Glutamatergic neuron (in vitro differentiated cells): ENCODE data around the gene GLB1L3. TPM values are rescaled to one million over a fixed set of nuclear protein-coding genes. Genes with fewer than 3 reads are reported as not detected.

ENCODE experiments used
- DNase-seq: peaks from one replicate; pipeline ENCODE4 v3.0.0; 2022
- H3K27ac Mint-ChIP-seq: one replicate; pipeline ENCODE4 v1.8.0; 2020; ENCODE audit warnings: mild to moderate bottlenecking, mixed read lengths, inconsistent platforms; ENCODE audit not compliant: unreplicated experiment
- H3K27me3 Mint-ChIP-seq: one replicate; pipeline ENCODE4 v1.8.0; 2020; ENCODE audit warnings: mild to moderate bottlenecking, moderate library complexity, mixed read lengths, inconsistent platforms; ENCODE audit not compliant: unreplicated experiment
- H3K36me3 Mint-ChIP-seq: one replicate; pipeline ENCODE4 v1.8.0; 2020; ENCODE audit warnings: mild to moderate bottlenecking, mixed read lengths, inconsistent platforms; ENCODE audit not compliant: unreplicated experiment
- H3K4me1 Mint-ChIP-seq: one replicate; pipeline ENCODE4 v1.8.0; 2020; ENCODE audit warnings: mild to moderate bottlenecking, low read depth, mixed read lengths, inconsistent platforms; ENCODE audit not compliant: unreplicated experiment
- H3K4me3 Mint-ChIP-seq: one replicate; pipeline ENCODE4 v1.8.0; 2020; ENCODE audit warnings: mild to moderate bottlenecking, mixed read lengths, inconsistent platforms; ENCODE audit not compliant: unreplicated experiment
- H3K9me3 Mint-ChIP-seq: one replicate; pipeline ENCODE4 v1.8.0; 2020; ENCODE audit warnings: mild to moderate bottlenecking, moderate library complexity, mixed read lengths, inconsistent platforms; ENCODE audit not compliant: unreplicated experiment
- CTCF ChIP-seq: fragments of 200-600 bp; sonication (generic); IDR thresholded peaks from one replicate; pipeline ENCODE4 v1.5.0; 2021; ENCODE audit not compliant: partially characterized antibody, unreplicated experiment
- total RNA-seq: library from RNA; stranded (reverse); fragmentation: NEBNext Ultra II Directional; extraction: Animal tissue kit (Norgen Biotek cat#: 25700); gene quantifications from one replicate; pipeline ENCODE4 v1.2.1, GENCODE V29; 2021; ENCODE audit not compliant: unreplicated experiment

Gene GLB1L3
- total RNA-seq, 1 donor from 2014 or later: 0.83 TPM

DNA sequence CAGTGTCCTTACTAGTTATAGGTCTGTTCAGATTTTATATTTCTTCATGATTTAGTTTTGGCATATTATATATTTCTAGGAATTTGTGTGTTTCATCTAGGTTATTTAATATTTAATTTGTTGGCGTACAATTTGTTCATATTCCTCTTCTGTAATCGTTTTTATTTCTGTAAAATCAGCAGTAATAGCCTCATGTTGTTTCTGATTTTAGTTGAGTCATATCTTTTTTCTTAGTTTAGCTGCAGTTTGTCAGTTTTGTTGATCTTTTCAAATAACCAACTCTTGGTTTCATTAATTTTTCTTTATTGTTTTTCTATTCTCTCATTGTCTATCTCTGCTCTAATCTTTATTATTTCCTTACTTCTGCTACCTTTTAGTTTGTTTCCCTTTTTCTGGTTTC is 75.9 kb downstream of the GLB1L3 start:
- H3K36me3 Mint-ChIP-seq: peaks cover 3% of the 10 kb centered on the region
- DNase-seq: no peak
- peaks cover 2% of the 10 kb centered on the region for H3K9me3 Mint-ChIP-seq
- H3K27me3 Mint-ChIP-seq: no peaks in the 10 kb centered on the region
- no peaks in the 10 kb centered on the region for H3K4me1 Mint-ChIP-seq
- no peak for TF ChIP-seq CTCF
- H3K4me3 Mint-ChIP-seq: no peak overlapping the region
- H3K27ac Mint-ChIP-seq: no peak overlapping the region

GRCh38 chr11:134355136-134355535 is 79.0 kb downstream of the GLB1L3 start:
- peaks cover 3% of the 10 kb centered on the region for H3K27me3 Mint-ChIP-seq
- TF ChIP-seq CTCF: no peak
- H3K9me3 Mint-ChIP-seq: peaks cover 3% of the 10 kb centered on the region
- DNase-seq: no peak
- H3K36me3 Mint-ChIP-seq: peaks cover 3% of the 10 kb centered on the region
- no peak overlapping the region for H3K4me3 Mint-ChIP-seq
- H3K27ac Mint-ChIP-seq: no peak overlapping the region
- peaks cover 7% of the 10 kb centered on the region for H3K4me1 Mint-ChIP-seq

DNA sequence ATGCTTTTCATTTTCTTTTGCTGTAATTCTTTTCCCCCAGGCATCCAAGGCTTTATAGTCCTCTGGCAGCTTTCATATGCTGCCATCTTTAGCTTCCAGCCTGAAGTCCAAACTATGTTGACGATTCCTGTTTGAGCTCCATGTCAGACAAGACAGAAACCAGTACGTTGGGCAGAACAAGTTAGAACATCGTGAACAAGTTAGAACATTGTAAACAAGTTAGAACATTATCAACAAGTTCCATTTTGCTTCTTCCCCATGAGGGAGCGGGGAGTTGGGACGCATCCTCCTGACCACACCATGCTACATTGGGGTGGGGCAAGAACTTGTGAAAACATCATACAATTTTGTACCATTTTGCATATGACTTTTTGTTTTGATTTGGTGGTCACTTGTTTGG is 79.5 kb downstream of the GLB1L3 start:
- Mint-ChIP-seq H3K27ac (no peak overlapping the region), H3K36me3 (peaks cover 3% of the 10 kb centered on the region), H3K9me3 (peaks cover 3% of the 10 kb centered on the region), H3K4me1 (peaks cover 8% of the 10 kb centered on the region), H3K4me3 (no peak overlapping the region), H3K27me3 (peaks cover 3% of the 10 kb centered on the region)
- no peak for TF ChIP-seq CTCF
- DNase-seq: no peak

DNA sequence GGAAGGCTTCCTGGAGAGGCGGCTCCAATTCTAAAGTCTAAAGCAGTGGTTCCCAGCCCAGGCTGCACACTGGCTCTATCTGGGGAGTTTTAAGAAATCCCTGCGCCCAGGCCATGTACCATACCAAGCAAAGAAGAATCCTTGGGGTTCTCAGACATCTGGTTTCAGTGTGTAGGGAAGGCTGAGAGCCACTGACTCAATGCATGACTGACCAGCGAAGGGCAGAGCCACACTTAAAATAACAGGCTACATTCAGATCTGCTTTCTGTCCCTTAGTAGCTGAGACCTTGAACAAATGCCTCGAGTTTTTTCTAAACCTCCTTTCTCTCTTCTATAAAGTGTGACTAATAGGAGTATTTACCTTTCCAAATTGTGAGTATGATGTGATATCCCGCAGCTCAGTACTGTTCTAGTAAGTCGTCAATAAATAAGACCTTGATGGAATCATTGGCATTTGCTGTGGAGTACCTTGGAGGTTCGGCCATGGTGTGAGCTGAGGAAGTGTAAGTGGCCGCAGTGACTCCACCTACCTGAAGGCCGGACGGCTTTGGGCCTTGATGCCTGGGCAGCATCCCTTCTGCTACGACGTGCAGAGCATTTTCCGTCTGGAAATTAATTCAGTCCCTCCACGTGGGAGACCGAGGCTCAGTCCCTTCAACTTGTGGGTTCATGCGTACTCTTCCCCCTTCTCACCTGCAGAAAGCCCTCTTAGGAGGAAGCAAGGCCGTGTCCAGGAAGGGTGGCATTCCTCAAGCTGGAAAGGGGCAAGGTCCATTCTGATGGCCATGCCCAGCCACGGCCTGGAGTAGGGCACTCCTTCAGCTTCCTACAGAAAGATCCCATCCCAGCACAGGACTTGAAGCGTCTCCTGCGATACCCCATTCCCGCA is 80.7 kb downstream of the GLB1L3 start:
- H3K9me3 Mint-ChIP-seq: peaks cover 3% of the 10 kb centered on the region
- TF ChIP-seq CTCF: no peak
- peaks cover 6% of the 10 kb centered on the region for H3K36me3 Mint-ChIP-seq
- DNase-seq: no peak
- H3K27ac Mint-ChIP-seq: no peak overlapping the region
- H3K27me3 Mint-ChIP-seq: peaks cover 3% of the 10 kb centered on the region
- peaks cover 11% of the 10 kb centered on the region for H3K4me1 Mint-ChIP-seq
- H3K4me3 Mint-ChIP-seq: no peak overlapping the region

DNA sequence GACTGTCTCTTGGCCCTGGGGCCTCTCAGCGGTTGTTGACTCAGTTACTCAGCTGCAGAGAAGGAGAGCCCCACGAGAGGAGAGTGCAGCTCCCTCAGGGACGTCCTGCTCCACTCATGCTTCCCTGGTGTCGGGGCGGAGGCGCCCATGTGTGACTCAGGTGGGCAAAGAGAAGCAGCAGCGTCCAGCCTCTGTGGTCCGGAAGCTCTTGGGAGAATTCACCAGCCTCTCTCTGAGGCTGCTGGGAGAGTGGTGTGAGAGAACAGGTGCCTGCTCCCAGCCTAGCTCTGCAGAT is 81.3 kb downstream of the GLB1L3 start:
- Mint-ChIP-seq H3K4me3 (no peak overlapping the region), H3K9me3 (peaks cover 3% of the 10 kb centered on the region), H3K27me3 (peaks cover 3% of the 10 kb centered on the region), H3K36me3 (peaks cover 9% of the 10 kb centered on the region), H3K27ac (no peak overlapping the region), H3K4me1 (peaks cover 12% of the 10 kb centered on the region)
- TF ChIP-seq CTCF: no peak
- no peak for DNase-seq
